Measurements from ENCODE around the gene INMT. TPM values are rescaled to one million over a fixed set of nuclear protein-coding genes. Genes with fewer than 3 reads are reported as not detected.

INMT gene
- total RNA-seq, 1 donor from 2014 or later: 0.89 TPM

DNA sequence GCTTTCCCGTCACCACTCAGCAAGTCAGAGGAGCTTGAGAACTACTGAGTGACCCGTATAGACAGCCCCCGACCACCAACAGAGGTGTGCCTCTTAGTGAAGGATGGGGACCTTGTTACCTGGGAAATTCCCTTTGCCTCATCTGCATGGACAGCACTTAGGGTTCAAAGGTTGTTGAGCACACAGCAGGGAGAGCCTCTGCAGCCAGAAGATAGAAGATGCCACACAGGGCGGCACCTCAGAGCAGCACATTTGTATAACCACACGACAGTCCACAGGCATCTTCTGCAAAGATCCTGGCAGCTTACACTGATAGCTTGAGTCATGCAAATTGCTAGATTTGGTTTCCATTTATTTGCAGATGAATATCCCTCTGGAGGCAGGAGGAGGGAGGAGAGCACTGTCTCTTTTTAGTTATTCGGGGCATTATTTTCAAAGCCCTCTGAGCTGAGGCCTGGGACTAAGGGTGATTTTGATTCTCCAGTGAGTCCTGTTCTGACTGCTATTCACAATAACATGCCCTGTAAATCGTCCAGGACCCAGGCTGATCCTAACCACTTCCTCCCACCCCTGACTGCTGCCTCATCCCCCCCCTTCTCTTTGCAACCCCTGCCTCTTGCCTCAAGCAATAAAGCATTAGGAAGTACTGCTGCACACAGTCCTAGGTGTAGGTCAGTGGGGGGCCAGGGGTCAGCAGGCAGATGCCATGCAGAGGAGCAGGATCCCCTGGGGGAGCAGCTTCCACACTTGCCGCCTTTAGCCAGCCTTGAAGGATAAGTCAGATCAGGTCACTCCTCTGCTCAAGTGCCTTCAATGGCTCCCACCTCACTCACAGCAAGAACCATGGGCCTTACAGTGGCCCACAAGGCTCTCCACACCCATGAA, 24.6 kb upstream of the INMT start:
- intact Hi-C loops (cut with micrococcal nuclease): loop anchor here (1.0 to 5.0 kb wide), 4 partner anchors 11 to 700 kb away; partner anchors contain the start of genes FKBP14, MINDY4, PLEKHA8 and ZNRF2

DNA sequence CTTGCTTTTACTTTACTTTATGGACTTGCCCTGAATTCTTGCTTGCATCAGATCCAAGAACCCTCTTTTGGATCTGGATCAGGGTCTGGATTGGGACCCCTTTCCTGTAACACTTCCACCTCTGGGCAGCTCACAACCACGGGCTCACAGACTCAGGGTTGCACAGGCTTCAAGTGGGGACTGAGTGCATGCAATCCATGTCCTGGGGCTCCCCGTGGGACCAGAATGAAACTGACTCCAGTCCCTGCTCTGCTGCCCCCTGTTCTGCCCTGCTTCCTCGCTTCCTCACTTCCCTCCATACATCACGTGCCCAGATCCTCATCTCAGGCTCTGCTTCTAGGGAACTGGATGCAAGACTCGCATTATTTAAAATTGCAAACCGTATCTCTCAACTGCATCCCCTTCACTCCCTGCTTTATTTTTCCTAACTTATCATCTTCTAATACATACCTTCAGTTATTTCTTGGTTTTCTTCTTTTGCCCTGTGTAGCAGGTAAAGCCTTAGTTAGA, 23.3 kb upstream of the INMT start:
- intact Hi-C loops (cut with micrococcal nuclease): loop anchor here (5.0 kb wide), 2 partner anchors 44 to 701 kb away; partner anchors contain the start of genes FKBP14, MINDY4 and PLEKHA8

DNA sequence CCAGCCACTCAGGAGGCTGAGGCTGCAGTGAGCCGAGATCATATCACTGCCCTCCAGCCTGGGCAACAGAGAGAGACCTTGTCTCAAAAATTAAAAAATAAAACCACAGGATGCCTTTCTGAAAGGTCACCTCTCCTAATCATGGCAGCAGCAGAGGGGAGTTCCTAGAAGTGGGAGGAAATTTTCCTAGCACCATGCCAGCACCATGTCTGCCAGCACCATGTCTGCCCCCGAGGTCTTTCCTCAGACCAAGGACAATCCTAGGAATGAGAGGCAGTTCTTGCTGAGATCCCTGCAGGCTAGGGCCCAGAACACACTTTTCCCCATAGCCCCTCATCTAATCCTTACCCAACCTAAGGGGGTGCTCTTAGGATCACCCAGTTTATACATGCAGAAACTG, 22.3 kb upstream of the INMT start:
- intact Hi-C loops (cut with micrococcal nuclease): loop anchor here (5.0 kb wide), 2 partner anchors 43 to 702 kb away; partner anchors contain the start of genes FKBP14, MINDY4 and PLEKHA8

DNA sequence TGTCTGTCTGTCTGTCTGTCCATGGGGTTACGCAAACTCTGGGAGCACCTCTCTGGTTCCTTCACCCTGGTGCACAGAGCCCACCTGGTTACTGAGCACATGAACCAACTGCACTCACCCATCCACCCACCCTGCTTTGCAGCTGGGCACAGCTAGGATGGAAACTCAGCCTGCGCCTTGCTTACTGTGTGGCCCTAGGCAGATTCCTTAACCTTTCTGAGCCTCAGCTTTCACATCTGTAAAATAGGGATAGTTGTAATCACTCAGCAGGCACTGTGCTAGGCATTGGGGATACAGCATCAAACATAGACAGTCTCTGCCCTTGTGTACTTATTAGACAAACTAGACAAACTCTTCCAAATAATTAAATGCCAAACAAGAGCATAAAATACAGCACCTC, 21.8 kb upstream of the INMT start:
- intact Hi-C loops (cut with micrococcal nuclease): no loop called here

DNA sequence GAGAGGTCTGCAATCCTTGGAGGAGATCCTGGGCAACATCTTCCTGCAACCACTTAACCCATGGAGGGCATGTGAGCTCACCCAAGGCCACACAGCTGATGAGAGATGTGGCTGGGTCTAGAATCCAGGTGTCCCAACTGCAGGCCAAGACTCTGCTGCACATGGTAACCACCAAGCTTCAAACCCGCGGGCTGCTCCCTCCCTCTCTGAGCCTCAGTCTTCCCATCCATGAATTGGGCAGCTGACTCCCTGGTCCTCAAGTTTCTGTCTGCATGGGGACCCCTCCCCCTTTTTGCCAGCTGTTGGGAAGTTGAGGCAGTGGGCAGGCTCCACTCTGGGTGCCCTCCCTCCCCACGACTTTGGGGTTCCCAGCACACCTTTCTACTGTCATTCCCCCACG, 20.9 kb upstream of the INMT start:
- intact Hi-C loops (cut with micrococcal nuclease): no loop called here

DNA sequence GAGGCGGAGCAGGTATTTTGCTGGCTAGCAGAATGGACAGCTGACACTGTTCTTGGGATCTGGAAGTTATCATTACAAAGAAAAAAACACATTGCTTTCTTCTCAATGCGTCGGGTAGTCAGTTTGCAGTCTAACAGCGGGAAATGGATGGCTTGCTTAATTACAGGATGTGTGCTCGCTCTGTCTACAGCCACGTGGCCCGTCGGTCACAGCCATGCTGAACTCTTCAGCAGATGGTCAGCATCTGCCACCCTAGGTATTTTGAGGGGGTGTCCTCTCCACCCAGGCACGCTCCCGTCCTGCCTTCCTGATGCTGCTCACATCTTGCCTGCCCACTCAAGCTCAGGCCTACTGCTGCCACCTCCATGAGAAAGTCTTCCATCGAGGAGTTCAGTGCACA, 20.4 kb upstream of the INMT start:
- intact Hi-C loops (cut with micrococcal nuclease): no loop called here

DNA sequence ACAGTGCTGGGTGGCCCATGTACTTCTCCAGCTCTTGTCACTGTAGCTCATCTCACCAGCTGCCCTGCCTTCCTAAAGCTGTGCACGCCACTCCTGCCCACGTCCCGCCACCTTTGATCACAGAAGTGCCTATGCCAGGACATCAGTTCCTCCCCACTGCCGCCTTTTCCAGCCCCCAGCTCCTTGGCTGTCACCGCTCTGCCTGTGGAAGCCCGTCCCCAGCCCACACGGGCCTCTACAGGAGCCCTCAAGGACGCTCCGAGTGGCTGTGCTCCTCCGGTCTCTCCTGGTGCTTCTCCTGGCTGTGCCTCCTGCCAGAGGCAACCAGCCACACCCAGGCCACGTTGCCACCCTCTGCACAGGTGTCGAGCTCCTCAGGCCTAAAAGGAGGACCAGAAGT, 19.3 kb upstream of the INMT start:
- intact Hi-C loops (cut with micrococcal nuclease): no loop called here

DNA sequence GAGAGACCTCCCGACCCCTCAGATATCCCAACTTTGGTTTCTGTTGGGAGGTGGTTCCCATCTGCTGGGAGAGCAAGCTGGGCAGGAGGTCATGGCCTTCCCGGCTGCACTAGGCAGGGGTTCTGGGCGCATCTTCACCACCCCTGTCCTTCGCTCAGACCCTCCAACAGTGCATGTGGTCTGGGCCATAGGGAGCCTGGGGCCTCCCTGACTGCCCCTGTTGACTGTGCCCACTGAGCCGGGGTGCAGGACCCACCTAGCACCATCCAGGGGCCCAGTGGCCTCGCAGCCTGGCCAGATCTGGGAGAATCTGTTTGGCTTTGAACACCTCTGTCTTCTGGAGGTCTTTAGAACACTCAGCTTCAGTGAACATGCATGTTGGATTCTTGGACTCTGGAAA, 18.7 kb upstream of the INMT start:
- intact Hi-C loops (cut with micrococcal nuclease): no loop called here

DNA sequence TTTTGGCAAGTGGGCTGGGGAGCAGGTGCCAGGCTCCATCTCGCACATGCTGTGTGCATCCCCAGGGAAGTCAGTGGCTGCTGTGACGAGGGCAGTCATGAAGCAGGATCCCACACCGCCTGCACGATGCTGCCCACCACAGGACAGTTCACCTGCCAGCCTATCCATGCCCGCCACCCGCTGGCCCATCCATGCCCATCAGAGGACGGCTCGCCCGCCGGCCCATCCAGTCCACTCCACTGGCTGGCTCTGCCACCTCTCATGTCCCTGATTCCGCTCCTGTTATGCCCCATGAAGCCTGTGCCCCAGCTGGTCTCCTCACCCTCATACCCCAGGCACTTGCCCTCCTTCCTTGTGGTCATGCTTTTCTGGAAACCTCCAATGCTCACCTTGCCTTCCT, 18.2 kb upstream of the INMT start:
- intact Hi-C loops (cut with micrococcal nuclease): no loop called here

DNA sequence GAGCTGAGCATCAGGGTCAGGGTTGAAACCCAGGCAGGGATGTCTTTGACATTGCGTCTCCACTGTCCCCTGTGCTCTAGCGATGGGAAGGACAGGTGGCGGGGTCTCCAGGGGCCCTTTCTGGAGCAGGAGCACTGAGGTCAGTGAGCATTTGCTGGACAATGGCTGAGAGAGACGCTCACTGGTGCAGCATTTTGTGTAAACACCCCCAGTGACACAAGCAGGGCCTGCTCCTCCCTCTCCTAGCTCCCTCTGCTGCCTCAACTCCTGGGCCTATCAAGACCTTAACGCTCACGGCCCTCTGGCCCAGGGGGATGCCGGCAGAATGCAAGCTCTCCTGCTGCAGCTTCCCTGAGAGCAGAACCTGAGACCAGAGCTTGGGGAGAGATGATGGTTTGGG, 17.4 kb upstream of the INMT start:
- intact Hi-C loops (cut with micrococcal nuclease): no loop called here

DNA sequence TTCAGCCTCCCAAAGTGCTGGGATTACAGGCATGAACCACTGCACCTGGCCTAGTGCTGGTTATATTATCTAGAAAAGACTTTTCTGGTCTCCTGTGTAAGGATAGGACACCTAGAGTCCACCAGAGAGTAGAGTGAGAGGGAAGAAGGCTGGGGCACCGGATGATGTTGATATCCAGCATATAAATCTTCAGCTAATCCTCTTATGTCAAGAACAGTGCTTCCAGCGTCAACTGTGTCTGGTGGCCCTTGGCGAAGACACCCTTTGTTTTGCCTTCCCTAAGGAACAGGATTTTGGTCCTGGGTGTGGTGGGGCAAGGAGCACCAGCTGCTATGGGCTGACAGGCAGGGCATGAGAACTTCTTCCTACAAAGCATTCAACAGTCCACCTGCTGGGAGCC, 16.3 kb upstream of the INMT start:
- intact Hi-C loops (cut with micrococcal nuclease): no loop called here

DNA sequence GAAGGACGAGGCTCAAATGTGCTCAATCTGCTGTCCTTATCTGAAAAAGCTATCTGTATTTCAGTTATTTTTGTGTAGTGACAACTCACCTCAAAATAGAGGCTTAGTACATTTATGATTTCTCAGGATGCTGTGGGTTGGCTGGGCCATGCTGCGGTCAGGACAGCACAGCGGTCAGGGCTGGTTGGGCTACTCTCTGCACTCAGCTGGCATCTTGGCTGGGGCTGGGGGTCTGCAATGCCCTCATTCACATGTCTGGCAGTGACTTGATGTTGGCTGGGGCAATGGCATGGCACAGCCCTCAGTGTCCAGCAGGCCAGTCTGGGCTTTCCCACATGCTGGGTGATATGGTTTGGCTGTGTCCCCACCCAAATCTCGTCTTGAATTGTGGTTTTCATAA, 15.6 kb upstream of the INMT start:
- intact Hi-C loops (cut with micrococcal nuclease): no loop called here

DNA sequence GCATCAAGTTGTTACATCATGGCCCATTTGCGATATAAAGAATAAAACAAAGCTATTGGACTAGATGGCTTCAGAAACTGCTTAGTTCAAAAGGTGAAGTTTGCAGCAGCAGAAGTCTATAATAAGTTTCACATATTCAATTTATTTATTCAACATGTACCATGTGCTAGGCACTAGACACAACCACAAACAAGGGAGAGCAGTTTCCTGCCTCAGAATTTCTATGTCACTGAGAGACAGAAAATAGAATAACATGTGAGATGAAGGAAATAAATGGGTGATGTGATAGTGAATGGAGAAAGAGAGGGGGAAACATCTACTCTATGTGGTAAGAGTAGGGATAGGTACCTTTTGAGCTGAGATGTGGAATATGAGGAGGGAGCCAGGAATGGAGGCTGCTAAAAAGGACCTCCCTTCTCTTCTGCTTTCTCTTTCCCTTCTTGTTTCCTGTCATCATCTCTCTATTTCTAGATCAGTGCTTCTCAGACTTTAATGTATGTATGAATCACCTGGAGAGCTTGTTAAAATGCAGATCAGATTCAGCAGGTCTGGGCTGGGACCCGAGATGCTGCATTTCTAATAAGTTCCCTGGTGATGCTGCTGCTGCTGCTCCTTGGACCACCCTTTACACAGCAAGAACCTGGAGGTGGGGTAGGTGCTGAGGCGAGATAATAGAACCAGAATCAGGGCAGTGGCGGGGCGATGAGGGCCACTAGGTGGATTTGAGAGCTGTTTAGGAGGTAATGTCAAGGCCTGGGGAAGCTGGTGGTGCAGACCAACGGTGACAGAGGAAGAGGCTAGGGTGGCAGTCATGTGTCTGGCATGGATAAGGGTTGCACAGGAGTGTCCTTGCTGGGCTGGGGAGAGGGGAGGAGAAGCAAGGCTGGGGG, 13.7 kb upstream of the INMT start:
- intact Hi-C loops (cut with micrococcal nuclease): loop anchor here (1.0 kb wide), 1 partner anchor 11 kb away; no protein-coding TSS in a partner anchor

DNA sequence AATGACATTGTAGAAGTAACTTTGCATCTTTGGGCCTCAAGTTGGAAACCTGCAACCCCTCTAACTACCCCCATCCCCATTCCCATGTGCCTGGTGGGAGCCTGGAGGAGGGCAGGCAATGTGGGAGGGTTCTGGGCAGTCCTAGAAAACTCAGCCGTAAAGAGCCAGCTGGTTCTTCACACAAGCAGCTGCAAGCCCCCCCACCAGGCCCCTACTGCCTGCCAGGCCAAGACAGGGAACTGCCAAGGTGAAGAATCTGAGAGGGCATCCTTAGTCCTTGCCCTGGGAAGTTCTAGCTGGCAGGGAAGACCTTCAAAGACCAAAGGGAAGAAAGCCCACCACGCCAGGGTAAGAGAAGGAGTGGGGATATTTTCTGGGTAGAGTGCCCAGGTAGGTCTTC, 12.2 kb upstream of the INMT start:
- intact Hi-C loops (cut with micrococcal nuclease): loop anchor here (1.0 to 10.0 kb wide), 4 partner anchors 37 to 229 kb away; partner anchors contain the start of genes CRHR2 and GARS1

DNA sequence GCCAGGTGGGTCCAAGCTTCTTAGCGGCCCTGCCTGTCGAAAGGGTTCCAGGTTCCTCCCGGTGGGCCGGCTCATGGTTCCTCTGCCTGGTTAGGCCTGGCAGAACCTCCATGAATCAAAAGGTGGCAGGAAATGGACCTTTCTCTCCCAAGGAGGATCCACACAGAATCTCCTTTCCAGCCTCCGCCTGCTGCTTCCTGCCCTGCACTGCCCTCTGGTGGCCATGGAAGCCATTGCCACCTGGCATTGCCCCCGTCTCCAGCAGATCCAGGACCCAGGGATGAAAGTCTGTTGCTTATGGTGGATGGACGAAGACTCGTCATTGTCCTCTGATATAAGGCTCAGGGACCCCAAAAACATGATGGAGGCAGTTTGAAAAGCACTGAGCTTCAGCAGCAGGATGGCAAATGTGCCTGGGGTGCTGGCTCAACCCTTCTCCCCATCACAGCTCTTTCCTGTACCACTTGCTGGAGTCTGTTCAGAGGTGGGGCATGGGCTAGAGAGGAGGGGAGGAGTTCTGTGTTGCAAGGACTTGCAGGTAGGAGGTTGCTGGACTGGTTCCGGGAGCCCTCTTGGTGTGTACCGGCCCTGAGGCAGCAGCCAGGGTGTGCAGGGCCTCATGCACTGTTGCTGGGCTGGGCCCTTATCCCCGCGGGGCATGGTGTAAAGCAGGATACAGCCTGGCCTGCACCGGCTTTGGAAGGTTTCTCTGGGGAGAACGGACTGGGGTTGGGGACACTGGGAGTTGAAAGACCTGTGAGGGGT, 11.3 kb upstream of the INMT start:
- intact Hi-C loops (cut with micrococcal nuclease): loop anchor here (1.0 to 10.0 kb wide), 4 partner anchors 38 to 230 kb away; partner anchors contain the start of genes CRHR2 and GARS1

DNA sequence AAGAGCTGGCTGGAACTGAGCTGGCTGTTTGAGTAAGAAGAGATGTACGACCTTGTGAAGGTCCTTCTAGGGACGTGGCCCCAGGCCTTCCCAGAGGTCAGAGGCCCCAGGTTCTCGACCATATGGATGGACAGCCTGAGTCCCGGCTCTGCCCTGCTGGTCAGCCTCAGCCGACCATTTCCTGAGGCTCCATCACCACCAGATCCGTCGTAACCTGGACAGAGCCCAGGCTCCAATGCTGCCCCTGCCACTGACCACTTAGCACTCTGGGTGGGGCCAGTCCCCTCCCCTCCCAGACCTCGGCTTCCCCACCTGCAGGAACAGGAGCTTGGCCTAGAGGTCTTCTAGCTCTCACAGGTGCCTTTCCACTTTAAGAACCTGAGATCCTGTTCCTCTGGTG, 10.6 kb upstream of the INMT start:
- intact Hi-C loops (cut with micrococcal nuclease): loop anchor here (10.0 kb wide), 1 partner anchor 56 kb away; the partner anchor contains the start of gene CRHR2

DNA sequence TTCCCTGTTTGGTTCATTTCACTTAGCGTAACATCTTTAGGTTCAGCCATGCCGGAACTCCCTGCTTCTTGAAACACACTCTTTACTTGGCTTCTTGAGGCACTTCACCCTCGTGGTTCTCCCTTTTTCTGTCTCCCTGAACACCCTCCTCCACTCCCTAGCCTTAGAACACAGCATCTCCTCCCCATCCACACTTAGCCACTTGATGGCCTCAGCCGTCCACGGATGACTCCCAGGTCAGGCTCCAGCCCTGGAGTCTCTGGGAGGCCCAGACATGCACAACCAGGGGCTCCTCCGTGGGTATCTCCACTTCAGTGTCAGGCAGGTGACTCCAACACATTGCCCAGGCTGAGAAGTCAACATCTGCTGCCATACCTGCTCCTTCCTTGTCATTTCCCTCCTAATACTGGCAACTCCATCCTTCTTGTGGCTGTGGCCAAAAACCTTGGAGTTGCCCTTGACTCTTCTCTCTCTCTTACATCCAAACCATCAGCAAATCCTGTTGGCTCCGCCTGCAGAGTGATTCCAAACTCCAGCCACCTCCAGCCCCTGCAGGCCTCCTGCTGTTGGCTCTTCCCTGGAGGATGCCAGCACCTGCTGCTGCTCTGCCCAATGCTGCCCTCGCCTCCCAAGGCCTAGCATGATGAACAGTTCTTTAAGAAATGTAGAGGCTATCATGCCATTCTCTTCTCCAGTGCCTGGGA, 8.4 kb upstream of the INMT start:
- intact Hi-C loops (cut with micrococcal nuclease): loop anchor here (10.0 kb wide), 1 partner anchor 59 kb away; the partner anchor contains the start of gene CRHR2

DNA sequence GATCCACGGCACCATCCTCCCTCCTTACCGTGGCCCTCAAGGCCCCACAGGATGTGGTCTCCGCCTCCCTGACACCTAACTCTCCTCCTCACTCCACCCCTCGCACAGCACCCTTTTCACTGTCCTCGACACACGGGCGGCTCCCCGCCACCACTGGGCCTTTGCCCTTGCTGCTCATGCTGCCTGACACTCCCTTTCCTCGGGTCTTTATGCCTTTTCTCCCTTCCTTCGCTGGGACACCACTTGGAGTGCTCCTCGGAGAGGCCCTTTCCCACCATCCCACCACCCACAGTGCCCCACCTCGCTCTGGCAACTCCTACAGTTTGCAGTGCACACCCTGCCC, 7.9 kb upstream of the INMT start:
- intact Hi-C loops (cut with micrococcal nuclease): loop anchor here (10.0 kb wide), 1 partner anchor 59 kb away; the partner anchor contains the start of gene CRHR2

DNA sequence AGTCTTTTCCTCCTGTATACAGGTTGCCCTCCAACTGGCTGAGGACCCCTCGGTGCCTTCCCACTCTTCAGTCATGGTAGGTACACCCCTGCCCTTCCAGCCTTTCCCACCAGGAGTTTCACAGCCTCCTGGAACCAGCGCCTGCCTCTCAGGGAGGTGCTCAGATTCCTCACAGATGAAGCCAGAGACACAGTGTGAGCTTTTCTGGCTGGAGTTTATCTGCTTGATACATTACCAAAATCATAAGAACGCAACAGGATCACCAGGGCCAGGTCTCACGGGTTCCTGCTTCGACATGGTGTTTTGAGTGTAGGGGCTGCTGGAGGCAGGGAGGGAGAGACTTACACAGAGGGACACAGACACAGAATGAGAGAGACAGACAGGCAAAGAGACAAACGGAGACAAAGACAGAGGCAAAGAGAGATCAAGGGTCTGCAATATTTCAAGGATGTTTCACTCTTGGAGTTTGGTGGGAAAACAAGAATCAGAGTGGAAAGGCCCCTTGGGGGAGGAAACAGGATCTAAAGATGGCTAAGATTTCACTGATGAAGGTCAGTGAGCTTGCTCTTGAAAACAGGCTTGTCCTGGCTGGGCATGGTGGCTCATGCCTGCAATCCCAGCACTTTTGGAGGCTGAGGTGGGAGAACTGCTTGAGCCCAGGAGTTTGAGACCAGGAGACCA, 6.5 kb upstream of the INMT start:
- intact Hi-C loops (cut with micrococcal nuclease): loop anchor here (10.0 kb wide), 1 partner anchor 61 kb away; the partner anchor contains the start of gene CRHR2
